Stimulated activated CD4-positive, alpha-beta T cell treated with anti-CD3 and anti-CD28 coated beads, Interleukin-12 subunit alpha, Interleukin-12 subunit beta, amount 100 ng/mL, for 4 hours (primary cell): ENCODE results near the gene CST3.
"Not testable (repeated sequence)": the region's sequence is repeated elsewhere in the genome, so short reads cannot be mapped to it uniquely, and the experiment has no call there.

Source experiments
- DNase-seq: peaks from one replicate; pipeline ENCODE4 v3.0.0-alpha.2; 2020

The CST3 gene

GRCh38 chr20:23637282-23638221, at the start of gene CST3:
Gene CST3 (minus strand): TSS chr20:23637955. CDS start chr20:23637862, 93 bp downstream.
- DNase-seq: no peak

- DNase-seq: no peak
These were observed 48.4 kb upstream of the CST3 start for GRCh38 chr20:23686046-23686750.

DNA sequence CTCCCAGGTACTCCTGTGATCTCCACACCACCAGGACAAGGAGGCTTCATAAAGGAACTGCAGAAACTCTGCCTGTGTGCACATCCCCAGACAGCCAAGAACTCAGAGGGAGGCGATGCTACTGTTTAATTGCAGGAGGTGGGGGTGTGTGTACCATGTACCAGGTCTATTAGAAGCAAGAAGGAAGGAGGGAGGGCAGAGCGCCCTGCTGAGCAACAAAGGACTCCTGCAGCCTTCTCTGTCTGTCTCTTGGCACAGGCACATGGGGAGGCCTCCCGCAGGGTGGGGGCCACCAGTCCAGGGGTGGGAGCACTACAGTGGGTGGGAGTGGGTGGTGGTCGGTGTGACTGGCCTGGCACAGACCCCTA, 47.8 kb upstream of the CST3 start:
- DNase-seq: not testable (repeated sequence)

DNA sequence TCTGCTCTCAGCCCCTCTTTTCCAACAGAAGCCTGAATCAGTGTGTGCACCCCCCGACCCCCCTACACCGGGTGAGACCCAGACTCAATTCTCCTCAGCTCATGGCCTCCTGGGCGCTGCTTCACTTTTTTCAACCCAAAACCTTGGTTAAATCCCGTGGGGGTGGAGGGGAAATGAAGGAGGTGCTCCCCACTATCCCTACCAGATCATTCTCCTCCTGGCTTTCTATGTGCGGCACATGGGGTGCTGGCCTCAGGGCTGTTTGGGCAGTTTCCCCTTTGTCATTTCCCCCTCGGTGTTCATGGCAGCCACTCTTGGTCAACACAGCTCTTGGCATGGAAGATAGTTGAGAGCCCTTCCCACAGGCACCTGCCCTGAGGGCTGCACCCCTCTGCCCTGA, 46.5 kb upstream of the CST3 start:
- DNase-seq: no peak

GRCh38 chr20:23683807-23684206, 46.1 kb upstream of the CST3 start:
- no peak for DNase-seq

- no peak for DNase-seq
These were observed 45.5 kb upstream of the CST3 start for GRCh38 chr20:23683281-23683680.

DNA sequence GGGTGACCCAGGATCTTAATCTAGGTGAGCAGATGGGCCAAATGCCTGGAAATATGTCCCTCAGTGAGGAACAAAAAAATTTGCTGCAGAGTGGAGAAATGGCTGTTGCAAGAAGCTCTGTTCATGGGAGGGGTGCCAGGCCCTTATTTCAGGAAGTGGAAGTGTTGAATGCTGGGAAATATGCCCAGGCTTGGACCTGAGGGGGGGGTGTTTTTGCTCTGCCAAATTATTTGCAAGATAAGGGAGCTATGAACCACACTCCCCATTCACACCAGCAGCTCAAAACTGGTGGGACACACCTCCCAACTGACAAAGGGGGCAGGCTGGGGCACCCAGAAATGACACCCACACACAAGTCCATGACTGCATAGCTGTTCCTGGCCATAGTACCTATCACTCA, 42.4 kb upstream of the CST3 start:
- DNase-seq: no peak

DNA sequence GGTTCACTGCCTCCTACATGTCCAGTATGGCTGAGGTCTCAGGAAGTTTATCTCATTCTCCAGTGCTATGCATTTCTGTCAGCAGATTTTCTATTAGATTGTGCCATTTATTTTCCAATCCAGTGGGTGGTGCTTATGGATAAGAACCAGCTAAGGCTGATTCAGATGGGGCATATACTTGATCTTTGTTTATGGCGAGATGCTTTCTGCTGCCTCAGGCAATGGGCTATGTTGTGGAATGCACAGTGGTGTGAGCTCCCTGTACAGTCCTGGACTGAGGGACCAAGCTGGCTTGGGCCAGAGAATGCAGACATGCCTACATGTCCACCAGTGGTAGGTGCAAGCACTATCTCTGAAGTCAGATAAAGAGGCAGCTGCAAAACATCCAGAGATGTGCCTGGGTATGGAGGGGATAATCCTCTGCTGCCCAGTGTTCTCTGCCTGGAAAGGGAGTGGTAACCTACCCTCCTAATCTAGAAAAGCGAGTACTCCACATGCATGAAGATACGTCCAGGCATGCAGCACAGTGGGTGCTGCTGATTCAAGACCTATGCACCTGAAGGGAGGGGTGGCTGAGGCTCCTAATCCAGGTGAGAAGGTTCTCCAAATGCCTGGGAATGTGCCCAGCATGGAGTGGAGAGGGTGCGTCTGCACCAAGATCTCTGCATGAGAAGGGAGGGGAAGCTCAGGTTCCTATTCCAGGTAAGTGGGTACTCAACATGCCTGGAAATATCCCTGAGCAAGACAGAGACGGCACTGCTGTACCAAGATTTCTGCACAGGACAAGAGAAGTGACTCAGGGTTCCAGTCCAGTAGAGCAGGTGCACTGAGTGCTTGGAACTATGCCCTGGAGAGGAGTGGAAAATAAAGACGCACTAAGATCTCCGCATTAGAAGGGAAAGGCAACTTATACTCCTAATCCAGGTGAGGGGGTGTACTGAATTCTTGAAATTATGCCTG, 41.7 kb upstream of the CST3 start:
- no peak for DNase-seq

- no peak for DNase-seq
These were observed 35.5 kb upstream of the CST3 start for GRCh38 chr20:23673209-23673608.

- no peak for DNase-seq
These were observed 34.4 kb upstream of the CST3 start for GRCh38 chr20:23672158-23672557.

GRCh38 chr20:23671479-23671878, 33.7 kb upstream of the CST3 start:
- no peak for DNase-seq

DNA sequence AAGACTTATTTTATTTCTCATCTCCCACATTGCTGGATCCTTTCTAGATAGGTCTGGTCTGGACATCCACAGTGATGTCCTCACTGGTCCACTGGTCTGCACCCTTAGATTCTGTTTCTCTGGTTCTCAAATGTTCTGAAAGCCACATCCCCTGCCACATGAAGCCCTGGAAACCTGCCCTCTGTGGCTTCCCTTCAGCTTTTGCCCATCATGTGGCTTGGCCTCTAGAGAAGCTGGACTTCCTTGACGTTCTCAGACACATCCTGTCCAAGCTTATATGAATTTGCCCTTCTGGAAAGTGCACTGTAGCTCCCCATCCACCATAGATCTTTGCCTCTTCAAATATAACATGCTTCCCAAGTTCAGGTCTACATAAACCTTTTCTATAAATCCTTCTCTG, 32.6 kb upstream of the CST3 start:
- DNase-seq: no peak

DNA sequence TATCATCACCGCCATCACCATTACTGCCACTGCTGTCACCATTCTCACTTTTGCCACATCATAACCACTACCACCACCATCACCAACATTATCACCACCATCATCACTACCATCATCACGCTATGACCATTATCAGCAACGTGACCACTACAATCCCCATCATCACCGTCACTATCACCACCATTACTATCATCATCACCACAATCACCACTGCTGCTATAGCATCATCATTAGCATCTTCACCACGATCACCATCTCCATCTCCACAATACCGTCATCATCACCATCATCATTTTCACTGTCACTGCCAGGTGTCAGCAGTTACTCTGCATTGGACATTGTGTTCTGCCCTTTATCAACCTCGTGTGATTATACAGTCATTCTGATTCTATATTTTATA, 32.1 kb upstream of the CST3 start:
- no peak for DNase-seq

- no peak for DNase-seq
These were observed 31.6 kb upstream of the CST3 start for GRCh38 chr20:23669327-23669726.

DNA sequence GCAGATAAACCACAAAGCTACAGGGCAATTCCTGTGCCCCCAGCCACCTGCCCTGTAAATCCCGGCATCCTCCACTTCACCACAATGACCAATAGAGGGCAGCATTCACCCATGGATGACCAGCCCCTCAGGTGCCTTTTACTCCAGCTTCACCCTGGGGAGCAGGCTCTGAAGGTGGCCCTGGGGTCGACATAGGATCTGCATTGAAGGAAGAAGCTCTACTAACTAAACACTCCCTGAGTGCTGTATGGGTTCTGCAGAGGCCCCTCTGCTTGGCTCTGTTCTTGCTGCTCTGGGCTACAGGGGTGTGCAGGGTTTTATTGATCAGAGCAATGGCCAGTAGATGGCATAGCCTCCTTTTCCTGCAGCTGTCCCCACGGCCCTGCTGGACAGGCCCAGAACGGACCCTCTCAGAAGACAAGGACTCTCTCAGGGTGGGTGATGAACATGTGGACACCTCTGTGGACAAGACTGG, 30.8 kb upstream of the CST3 start:
- peak; percentile 3 for DNase-seq

DNA sequence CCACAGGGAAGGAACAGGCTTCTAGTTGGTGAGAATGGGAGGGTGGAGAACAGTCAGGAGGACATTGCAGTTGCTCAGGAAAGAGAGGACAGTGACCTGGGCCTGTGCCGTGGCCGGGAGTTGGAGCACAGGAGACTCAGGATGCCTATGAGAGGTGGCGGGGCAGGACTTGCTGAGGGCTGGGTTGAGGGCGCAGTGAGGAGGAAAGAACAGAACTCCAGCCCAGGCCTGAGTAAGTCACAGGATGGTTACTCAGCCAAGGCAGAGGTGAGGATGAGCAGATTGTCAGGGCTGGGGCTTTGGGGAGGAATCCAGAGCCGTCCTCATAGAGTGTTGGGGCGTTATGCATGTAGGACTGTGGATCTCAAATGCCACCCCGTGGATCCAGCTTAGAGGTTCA, 29.9 kb upstream of the CST3 start:
- DNase-seq: no peak

DNA sequence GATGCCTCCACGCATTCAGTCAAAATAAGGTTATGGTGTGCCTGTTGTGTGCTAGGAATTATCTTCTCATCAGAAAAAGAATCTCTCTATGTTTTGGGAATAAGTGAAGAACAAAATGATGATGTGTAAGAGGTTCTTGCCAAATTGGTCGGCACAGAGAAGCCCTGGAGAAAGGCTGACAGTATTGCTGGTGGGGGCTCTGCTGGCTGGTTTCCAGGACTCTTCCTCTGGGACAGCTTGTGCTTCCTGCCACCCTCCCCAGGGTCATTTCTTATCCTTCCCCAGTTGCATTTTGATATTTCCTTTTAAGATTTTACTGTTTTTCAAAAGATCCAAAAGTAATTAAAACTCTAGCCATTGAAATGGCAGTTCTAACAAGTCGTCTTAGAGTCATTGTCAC, 28.9 kb upstream of the CST3 start:
- DNase-seq: no peak

DNA sequence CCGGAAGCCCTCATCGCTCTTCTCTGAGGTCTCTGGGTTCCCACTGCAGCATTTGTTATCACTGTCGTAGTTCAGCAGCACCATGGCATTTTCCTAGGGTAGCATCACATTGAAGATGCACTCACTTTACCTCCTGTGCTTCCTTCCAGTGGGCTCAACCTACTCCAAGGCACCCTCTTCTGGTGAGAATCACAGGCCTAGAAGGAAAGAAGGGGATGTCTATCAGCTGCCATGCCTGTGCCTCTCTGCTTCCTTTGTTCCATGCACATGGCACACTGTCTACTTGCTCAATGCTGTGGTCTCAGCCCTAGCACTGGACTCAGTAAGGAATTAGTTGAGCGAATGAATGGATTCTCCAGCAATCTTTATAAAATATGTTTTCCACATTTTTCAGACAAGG, 28.4 kb upstream of the CST3 start:
- no peak for DNase-seq

- no peak for DNase-seq
These were observed 27.2 kb upstream of the CST3 start for GRCh38 chr20:23664954-23665353.

DNA sequence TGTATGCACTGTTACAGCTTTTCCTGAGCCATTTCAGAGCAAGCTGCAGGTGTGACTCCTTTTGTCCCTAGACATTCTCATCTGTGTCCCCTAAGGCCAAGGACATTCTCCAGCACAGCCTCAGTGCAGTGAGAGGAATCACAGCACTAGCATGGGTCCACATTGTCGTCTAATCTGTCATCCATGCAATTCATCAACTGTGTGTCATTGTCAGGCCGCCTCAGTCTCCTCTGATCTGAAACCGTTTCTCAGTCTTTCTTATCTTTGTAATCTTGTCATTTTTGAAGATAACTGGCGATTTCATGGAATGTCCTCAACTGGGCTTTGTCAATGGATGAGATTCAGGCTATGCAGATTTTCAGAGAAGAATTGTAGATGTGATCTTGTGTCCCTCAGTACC, 26.3 kb upstream of the CST3 start:
- not testable (repeated sequence) for DNase-seq

DNA sequence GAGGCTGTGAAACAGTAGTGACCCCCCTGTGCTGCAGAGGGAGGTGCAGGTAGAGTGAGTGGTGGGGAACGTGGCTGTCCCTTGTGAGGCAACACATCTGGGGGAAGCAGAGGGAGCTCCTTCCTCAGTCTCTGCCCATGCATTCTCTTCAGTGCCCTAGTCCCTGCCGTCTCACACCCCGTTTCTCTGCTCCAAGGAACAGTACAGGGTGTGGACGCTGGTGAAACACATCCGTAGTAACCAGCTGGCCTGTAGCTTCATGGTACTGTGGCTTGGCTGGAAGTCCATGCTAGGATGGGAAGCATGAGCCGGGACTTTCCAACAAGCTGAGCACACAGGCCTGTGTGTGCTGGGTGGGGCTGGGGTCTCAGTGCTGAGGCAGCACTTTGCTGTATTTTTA, 25.4 kb upstream of the CST3 start:
- DNase-seq: no peak

DNA sequence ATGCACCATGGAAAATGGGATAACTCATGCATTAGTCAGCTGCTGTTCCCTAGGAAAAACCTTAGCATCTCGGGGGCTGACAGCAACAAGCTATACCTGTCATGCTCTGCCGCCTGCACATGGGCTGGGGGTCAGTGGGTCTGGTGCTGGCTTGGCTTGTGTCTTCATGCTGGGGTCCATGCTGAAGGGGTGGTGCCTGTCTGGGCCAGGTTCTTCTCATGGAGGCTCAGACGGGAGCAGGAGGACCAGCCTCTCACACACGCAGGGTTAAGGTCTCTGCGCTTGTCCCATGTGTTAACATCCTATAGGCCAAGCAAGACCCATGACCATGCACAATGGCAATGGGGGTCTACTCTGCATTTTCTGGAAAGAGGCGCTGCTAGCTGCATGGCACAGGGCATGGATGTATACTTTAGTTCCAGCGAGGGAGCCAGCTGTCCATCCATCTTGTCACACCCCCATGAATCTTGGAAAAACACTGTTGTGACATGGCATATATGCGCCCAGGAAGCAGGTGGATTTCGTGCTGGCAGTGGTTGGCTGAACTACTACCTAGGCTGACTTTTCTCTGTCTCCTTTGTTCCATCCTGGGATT, 24.6 kb upstream of the CST3 start:
- DNase-seq: no peak

DNA sequence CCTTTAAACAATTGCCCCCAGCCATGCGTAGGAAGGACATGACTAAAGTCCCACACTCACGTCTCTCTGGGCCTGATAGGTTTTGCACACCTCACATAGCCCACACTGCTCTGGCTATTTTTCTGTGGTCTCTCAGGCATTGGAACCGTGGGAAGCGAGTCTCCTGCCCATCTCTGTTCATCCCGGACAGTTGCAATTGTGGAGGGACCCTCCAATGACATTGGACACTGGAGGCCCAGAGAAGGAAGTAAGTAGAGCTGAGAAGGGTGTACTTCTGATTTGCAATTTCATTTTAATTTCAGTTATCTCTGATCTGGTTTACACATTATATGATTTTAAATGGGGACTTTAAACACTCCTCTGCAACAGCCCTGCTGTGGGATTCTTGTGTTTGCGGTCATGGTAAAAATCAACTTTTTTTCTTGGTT, 23.3 kb upstream of the CST3 start:
- no peak for DNase-seq
